ENCODE data around the gene PHF24.
"Not testable (repeated sequence)": the region's sequence is repeated elsewhere in the genome, so short reads cannot be mapped to it uniquely, and the experiment has no call there.

The PHF24 gene

DNA sequence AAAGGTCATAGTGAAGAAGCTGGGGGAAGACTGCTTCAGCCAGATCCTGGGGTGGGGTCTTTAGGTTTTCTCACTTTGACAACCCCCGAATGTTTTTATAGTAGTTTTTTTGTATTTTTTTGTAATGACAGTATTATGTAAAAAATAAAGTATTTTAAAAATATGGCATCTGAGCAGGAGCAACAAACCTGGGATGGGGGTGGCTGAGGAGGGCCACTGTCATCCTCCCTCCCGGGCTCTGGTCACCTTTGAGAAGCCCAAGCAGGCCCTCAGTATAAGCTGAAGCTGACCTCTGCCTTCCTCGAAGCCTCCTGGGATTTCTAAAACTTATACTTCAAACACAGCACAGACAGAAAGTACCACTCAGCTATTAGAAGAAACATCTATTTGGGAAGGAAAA is 40.2 kb downstream of the PHF24 start:
- no peak for FAIRE-seq

DNA sequence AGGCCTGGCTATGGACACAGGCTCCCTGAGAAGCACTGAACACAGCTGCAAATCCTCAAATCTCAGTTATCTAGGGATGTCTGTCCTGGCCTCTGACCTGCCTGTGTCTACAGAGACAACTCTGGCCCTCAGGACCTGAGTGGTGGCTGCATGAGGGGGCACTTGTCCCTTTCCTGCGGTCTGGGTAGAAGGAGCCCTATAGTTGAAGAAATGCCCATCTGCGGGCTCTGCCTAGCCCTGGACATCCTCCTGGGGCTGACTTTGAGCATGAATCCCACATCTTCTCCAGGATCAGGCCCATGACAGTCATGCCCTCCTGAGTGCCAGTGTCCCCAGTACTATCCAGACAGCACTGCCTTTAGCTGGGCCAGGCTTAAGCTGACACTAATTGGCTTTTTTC is 41.5 kb downstream of the PHF24 start:
- FAIRE-seq = no peak

DNA sequence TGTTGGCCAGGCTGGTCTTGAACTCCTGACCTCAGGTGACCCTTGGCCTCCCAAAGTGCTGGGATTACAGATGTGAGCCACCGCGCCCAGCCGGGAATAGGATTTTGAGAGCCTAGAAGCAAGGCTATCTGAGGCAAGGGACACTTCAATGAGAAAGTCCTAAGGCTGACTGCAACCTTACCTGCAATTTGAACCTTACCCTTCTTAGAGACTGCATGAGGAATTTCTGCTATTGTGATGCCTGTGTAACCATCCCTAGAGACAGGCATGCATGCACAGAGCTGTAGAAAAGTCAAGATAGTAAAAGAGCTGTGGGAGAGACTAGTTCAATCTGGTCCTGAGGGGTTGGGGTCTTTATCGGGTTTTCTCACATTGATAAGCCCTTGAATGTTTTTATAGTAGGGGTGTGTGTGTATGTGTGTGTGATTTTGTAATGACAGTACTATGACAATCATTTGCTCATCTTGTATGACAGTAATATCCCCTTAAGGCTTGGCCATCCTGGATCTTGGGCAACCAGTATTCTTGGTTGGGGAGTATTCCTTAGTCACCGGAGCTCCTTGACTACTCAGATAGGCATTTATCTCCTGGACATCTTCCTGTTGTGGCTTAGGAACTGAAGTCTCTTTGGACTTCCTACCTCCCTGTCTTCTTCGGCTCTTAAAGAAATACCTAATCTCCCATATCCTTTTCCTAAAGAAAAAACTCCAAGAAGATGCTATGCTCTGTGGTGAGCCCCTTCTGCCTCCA is 42.6 kb downstream of the PHF24 start:
- no peak for FAIRE-seq

DNA sequence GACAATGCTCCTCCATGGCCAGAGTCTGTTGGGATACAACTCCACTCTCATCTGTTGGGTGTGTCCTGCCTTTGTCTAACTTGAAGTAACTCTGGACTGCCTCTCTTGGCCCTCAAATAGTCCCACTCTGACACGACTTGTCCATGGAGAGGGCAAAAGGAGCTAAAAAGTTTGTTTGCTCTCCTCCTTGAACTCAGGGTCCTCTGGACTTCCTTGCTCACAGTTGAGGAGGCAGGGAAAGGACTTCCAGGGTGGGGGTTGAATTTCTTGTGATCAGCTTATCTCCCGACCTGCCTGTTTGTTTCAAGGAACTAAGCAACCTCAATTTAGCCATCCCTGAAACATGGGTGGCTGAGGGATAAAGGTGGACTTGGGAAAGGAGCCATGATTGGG is 43.2 kb downstream of the PHF24 start:
- FAIRE-seq = no peak

DNA sequence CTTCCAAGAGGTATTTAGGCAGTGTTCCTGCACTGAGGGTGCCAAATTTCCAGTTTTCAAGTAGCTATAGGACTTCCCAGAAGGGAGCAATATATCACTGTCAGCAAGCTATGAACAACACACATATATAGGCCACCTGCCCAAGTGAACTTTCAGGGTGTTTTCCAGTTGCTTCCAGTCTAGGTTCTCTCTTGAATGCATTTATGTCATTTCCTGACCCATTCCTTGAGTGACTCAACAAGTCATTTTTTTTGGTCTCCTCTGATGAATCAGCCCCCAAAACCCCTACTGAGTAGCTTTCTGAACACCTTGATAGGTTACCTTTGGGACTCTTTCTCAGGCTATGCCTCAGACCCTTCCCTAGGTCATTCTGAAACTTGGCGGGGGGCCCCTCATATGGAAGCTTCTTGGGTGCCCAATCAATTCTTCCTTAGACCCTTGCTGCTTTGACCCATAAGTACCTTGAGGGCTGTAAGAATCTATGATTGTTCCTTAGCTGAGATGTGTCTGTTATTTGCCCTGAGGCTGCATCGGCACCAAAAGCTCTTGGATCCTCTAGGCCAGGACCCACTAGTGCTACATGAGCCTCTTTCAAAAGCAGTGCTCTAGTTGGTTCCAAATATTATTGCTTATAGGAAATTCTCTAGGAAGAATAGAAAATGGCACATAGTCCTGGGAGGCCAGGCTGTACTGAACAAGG is 43.9 kb downstream of the PHF24 start:
- no peak for FAIRE-seq

DNA sequence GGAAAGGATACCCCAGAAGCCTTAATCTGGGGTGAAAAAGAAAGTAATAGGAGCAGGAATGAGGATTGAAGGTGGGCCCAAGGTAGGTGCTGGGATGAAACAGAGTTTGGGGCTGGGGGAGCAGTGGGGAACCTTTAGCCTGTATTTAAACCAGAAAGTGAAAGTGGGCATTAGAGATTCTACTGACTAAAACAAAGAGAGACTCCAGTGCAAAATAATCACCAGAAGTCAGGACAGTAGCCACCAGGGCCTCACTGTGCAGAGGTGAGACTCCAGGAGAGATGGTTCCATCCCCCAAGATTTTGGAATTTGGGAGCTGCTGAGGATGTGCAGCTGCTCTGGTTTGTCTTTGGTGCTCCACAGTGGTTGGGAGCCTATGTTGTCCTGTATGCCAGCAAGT is 44.5 kb downstream of the PHF24 start:
- FAIRE-seq = no peak

DNA sequence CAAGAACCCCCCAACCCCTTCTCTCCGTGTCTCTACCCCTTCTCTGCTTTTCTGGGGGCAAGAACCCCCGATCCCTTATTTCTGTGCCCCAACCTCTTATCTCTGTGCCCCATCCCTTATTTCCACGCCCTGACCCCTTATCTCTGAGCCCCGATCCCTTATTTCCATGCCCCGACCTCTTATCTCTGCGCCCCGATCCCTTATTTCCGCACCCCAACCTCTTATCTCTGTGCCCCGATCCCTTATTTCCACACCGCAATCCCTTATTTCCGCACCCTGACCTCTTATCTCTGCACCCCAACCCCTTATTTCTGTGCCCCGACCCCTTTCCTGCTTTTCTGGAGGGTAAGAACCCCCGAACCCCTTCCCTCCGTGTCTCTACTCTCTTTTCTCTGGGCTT is 46.2 kb downstream of the PHF24 start:
- not testable (repeated sequence) for FAIRE-seq

DNA sequence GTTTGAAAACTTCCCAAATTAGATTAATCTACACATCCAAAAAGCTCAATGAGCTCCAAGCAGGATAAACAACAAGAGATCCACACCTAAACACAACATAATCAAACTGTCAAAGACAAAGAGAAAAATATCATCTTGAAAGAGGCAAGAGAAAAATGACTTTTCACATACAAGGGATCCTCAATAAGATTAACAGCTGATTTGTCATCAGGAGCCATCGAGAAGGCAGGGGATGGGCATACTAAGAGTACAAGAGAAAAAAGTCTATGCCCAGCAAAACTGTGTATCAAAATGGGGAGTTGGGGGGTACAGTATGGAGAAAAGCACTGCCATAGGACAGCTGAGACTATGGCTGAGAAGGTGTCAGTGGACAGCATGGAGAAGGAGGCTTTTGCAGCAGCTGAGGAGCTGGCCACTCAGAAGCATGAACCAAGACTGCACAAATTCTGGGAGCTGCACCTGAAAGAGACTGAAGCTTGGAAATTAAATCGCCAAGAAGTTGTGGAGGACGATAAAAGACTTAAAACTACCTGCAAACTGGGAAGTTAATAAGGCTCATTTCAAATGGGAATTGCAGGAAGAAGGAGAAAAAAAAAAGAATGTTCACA is 52.4 kb downstream of the PHF24 start:
- FAIRE-seq = no peak

DNA sequence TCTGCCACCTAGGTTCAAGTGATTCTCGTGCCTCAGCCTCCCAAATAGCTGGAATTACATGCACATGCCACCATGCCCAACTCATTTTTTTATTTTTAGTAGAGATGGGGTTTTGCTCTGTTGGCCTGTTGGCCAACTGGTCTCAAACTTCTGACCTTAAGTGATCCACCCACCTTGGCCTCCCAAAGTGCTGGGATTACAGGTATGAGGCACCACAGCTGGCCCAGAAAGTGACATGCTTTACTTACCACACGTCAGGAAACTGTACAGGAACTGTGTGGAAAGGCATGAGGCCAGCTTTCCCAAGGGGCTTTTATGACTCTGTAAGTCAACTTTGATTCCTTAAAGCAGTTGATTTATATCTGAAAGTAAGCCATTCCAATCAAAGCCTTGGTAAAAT is 56.4 kb downstream of the PHF24 start:
- FAIRE-seq = no peak

DNA sequence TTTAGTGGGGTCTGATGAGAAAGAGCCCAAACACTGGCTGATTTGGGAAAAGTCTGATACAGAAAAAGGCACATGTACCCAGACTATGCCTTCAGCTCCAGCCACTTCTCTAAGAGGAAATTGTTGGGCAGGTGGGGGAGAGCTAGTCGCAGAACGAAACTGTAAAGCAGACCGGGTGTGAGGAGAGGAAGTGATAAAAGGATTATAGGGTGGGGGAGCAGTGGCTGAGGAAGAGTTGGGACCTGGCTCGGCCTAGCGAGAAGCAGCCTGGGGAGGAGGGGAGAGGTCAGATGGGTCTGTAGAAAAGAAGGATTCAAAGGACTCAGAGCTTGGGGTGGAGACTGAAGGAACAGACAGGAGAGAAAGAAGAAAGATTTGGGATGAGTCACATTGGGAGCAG is 65.4 kb downstream of the PHF24 start:
- FAIRE-seq = not testable (repeated sequence)

DNA sequence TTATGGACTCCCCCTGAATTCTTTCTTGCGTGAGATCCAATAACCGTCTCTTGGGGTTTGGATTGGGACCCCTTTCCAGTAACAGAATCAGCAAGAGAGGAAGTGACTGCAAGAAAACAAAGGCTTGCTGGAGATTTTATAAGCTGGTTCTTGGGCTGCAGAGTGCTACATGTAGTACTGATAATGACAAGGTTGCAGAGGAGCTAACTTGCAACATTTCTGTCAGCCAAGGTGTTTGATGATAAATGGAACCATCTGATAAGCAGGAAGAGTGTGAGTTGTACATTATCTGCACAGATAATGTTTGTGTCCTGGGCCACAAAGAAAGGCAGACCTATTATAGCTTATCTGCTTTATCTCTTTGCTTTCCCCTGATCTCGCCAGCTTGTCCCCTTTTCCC is 68.6 kb downstream of the PHF24 start:
- FAIRE-seq = no peak

DNA sequence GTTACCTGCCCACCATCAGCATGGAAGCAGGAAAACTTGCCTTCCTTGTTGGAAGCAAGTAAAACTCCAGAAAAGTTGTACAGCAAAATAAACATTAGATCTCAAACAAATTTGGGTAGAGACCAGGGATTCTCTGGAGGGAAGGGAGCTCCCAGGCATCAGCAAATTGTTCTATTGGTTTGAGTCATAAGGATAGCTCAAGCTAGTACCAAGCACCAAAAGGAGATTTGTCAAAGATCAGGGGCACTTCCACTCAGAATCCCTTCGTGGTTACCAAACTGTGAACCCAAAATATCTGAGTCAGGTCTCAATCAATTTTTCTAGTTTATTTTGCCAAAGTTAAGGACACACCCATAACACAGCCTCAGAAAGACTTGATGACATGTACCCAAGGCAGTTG is 69.3 kb downstream of the PHF24 start:
- no peak for FAIRE-seq

DNA sequence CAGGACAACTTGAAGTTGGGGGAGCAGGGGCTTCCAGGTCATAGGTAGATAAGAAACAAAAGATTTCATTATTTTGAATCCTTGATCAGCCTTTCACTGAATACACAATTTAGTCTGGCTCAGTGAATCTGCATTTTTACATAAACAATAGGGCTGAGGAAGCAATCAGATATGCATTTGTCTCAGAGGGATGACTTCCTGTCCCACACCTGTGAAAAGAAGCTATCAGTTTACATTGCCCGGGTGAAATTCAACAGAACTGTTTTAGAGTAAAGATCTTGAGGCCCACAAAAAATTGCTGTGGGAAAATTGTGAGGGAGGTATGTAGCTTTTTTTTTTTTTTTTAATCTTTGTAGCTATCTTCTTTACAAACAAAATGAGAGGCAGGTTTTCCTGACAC is 69.8 kb downstream of the PHF24 start:
- no peak for FAIRE-seq

DNA sequence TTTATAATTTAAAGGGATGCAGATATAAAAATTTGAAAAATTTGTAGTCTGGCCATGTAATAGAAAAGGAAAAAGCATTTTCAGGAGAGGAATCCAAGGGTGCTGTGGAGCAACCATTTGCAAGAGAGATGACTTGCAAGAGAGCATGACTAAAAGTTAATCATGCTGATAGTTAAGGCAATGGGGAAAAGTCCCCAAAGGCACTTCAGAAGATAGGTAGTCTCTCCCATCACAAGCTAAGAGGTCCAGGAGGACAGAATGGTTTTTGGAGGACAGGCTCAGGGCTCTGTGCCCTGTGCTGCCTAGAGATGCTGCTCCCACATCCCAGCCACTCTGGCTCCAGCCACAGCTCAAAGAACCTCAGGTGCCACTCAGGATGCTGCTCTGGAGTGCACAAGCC is 70.3 kb downstream of the PHF24 start:
- FAIRE-seq = no peak

DNA sequence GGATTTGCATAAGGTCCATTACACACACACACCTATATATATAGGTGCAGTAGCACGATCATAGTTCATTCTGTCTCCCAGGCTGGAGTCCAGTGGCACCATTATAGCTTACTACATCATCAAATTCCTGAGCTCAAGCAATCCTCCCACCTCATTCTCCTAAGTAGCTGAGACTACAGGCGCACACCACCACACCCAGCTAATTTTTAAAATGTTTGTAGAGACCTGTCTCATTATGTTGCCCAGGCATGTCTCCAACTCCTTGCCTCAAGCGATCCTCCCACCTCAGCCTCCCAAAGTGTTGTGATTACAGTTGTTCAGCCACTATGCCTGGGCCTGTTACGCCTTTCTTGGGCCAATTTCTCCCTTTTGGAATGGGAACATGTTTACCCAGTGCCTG is 71.2 kb downstream of the PHF24 start:
- no peak for FAIRE-seq

DNA sequence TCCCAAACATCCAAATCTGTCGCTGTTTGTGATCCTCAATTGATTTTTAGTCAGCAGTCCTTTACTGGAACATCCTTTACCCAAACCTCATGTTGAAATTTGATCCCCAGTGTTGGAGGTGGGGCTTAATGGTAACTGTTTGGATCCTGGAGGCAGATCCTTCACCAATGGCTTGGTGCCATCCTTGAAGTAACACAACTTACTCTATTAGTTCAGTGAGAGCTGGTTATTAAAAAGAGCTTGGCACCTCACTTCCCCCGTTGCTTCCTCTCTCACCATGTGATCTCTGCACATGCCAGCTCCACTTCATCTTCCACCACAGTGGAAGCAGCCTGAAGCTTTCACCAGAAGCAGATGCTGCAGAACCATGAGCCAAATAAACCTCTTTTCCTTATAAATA is 71.8 kb downstream of the PHF24 start:
- FAIRE-seq = no peak
